ENCODE measurements around the gene ATP1A1.

Gene ATP1A1

GRCh38 chr1:116334868-116335635 is 38.0 kb upstream of the ATP1A1 start:
- Mint-ChIP-seq H3K27me3 (peaks cover 8% of the 10 kb centered on the region), H3K4me3 (no peak overlapping the region), H3K4me1 (peaks cover 12% of the 10 kb centered on the region), H3K9me3 (no peaks in the 10 kb centered on the region), H3K27ac (no peak overlapping the region), H3K36me3 (no peaks in the 10 kb centered on the region)
- ATAC-seq (ENCODE audit: low read depth) (no peak), DNase-seq (ENCODE audit: low spot score in 2 of 2) (no peak)

- Mint-ChIP-seq H3K27ac (no peak overlapping the region), H3K9me3 (no peaks in the 10 kb centered on the region), H3K27me3 (peaks cover 8% of the 10 kb centered on the region), H3K36me3 (no peaks in the 10 kb centered on the region), H3K4me1 (peaks cover 9% of the 10 kb centered on the region), H3K4me3 (no peak overlapping the region)
- DNase-seq (ENCODE audit: low spot score in 2 of 2) (no peak), ATAC-seq (ENCODE audit: low read depth) (no peak)
Observed at GRCh38 chr1:116335850-116336624, 37.0 kb upstream of the ATP1A1 start.

GRCh38 chr1:116337398-116337797 is 35.6 kb upstream of the ATP1A1 start:
- Mint-ChIP-seq H3K4me3 (no peak overlapping the region), H3K9me3 (no peaks in the 10 kb centered on the region), H3K4me1 (peaks cover 9% of the 10 kb centered on the region), H3K36me3 (no peaks in the 10 kb centered on the region), H3K27ac (no peak overlapping the region), H3K27me3 (peaks cover 8% of the 10 kb centered on the region)
- ATAC-seq (ENCODE audit: low read depth): no peak
- DNase-seq (ENCODE audit: low spot score in 2 of 2): no peak

- H3K27ac Mint-ChIP-seq: no peak overlapping the region
- ATAC-seq (ENCODE audit: low read depth): no peak
- peaks cover 10% of the 10 kb centered on the region for H3K27me3 Mint-ChIP-seq
- H3K9me3 Mint-ChIP-seq: no peaks in the 10 kb centered on the region
- H3K36me3 Mint-ChIP-seq: no peaks in the 10 kb centered on the region
- H3K4me3 Mint-ChIP-seq: no peak overlapping the region
- DNase-seq (ENCODE audit: low spot score in 2 of 2): no peak
- H3K4me1 Mint-ChIP-seq: peaks cover 5% of the 10 kb centered on the region
Observed at GRCh38 chr1:116338400-116338799, 34.6 kb upstream of the ATP1A1 start.

GRCh38 chr1:116340506-116341231 is 32.4 kb upstream of the ATP1A1 start:
- DNase-seq (ENCODE audit: low spot score in 2 of 2) (no peak), ATAC-seq (ENCODE audit: low read depth) (no peak)
- Mint-ChIP-seq H3K4me3 (no peak overlapping the region), H3K27me3 (peaks cover 9% of the 10 kb centered on the region), H3K27ac (no peak overlapping the region), H3K36me3 (no peaks in the 10 kb centered on the region), H3K4me1 (no peaks in the 10 kb centered on the region), H3K9me3 (no peaks in the 10 kb centered on the region)

GRCh38 chr1:116343019-116343418 is 30.0 kb upstream of the ATP1A1 start:
- ATAC-seq (ENCODE audit: low read depth) (no peak), DNase-seq (ENCODE audit: low spot score in 2 of 2) (no peak)
- peaks cover 1% of the 10 kb centered on the region for H3K36me3 Mint-ChIP-seq
- no peak overlapping the region for H3K4me3 Mint-ChIP-seq
- H3K27ac Mint-ChIP-seq: no peak overlapping the region
- no peaks in the 10 kb centered on the region for H3K4me1 Mint-ChIP-seq
- peaks cover 1% of the 10 kb centered on the region for H3K9me3 Mint-ChIP-seq
- peaks cover 4% of the 10 kb centered on the region for H3K27me3 Mint-ChIP-seq

- DNase-seq (ENCODE audit: low spot score in 2 of 2): no peak
- H3K27ac Mint-ChIP-seq: no peak overlapping the region
- no peaks in the 10 kb centered on the region for H3K4me1 Mint-ChIP-seq
- peaks cover 5% of the 10 kb centered on the region for H3K9me3 Mint-ChIP-seq
- H3K36me3 Mint-ChIP-seq: peaks cover 6% of the 10 kb centered on the region
- no peak for ATAC-seq (ENCODE audit: low read depth)
- no peak overlapping the region for H3K4me3 Mint-ChIP-seq
- peaks cover 4% of the 10 kb centered on the region for H3K27me3 Mint-ChIP-seq
Observed at GRCh38 chr1:116345011-116345410, 28.0 kb upstream of the ATP1A1 start.

GRCh38 chr1:116345843-116346242 is 27.2 kb upstream of the ATP1A1 start:
- no peak overlapping the region for H3K27ac Mint-ChIP-seq
- peaks cover 5% of the 10 kb centered on the region for H3K9me3 Mint-ChIP-seq
- DNase-seq (ENCODE audit: low spot score in 2 of 2) (no peak), ATAC-seq (ENCODE audit: low read depth) (no peak)
- no peak overlapping the region for H3K4me3 Mint-ChIP-seq
- peaks cover 4% of the 10 kb centered on the region for H3K27me3 Mint-ChIP-seq
- peaks cover 6% of the 10 kb centered on the region for H3K36me3 Mint-ChIP-seq
- no peaks in the 10 kb centered on the region for H3K4me1 Mint-ChIP-seq

GRCh38 chr1:116346943-116347673 is 25.9 kb upstream of the ATP1A1 start:
- Mint-ChIP-seq H3K36me3 (peaks cover 6% of the 10 kb centered on the region), H3K27ac (no peak overlapping the region), H3K4me3 (no peak overlapping the region), H3K4me1 (no peaks in the 10 kb centered on the region), H3K9me3 (peaks cover 5% of the 10 kb centered on the region), H3K27me3 (peaks cover 4% of the 10 kb centered on the region)
- DNase-seq (ENCODE audit: low spot score in 2 of 2) (no peak), ATAC-seq (ENCODE audit: low read depth) (no peak)

GRCh38 chr1:116347696-116348095 is 25.3 kb upstream of the ATP1A1 start:
- peaks cover 6% of the 10 kb centered on the region for H3K36me3 Mint-ChIP-seq
- H3K27ac Mint-ChIP-seq: no peak overlapping the region
- H3K27me3 Mint-ChIP-seq: peaks cover 4% of the 10 kb centered on the region
- ATAC-seq (ENCODE audit: low read depth) (no peak), DNase-seq (ENCODE audit: low spot score in 2 of 2) (no peak)
- no peak overlapping the region for H3K4me3 Mint-ChIP-seq
- no peaks in the 10 kb centered on the region for H3K4me1 Mint-ChIP-seq
- peaks cover 5% of the 10 kb centered on the region for H3K9me3 Mint-ChIP-seq

GRCh38 chr1:116350097-116350645 is 22.9 kb upstream of the ATP1A1 start:
- Mint-ChIP-seq H3K27ac (no peak overlapping the region), H3K9me3 (peaks cover 5% of the 10 kb centered on the region), H3K4me3 (no peak overlapping the region), H3K4me1 (no peaks in the 10 kb centered on the region), H3K27me3 (peaks cover 2% of the 10 kb centered on the region), H3K36me3 (peaks cover 6% of the 10 kb centered on the region)
- DNase-seq (ENCODE audit: low spot score in 2 of 2) (no peak), ATAC-seq (ENCODE audit: low read depth) (no peak)

GRCh38 chr1:116351914-116352313 is 21.1 kb upstream of the ATP1A1 start:
- ATAC-seq (ENCODE audit: low read depth) (no peak), DNase-seq (ENCODE audit: low spot score in 2 of 2) (no peak)
- Mint-ChIP-seq H3K27ac (no peak overlapping the region), H3K4me3 (no peak overlapping the region), H3K36me3 (peaks cover 6% of the 10 kb centered on the region), H3K9me3 (peaks cover 6% of the 10 kb centered on the region), H3K4me1 (peaks cover 6% of the 10 kb centered on the region), H3K27me3 (peaks cover 2% of the 10 kb centered on the region)

- Mint-ChIP-seq H3K27ac (no peak overlapping the region), H3K4me3 (no peak overlapping the region), H3K9me3 (peaks cover 5% of the 10 kb centered on the region), H3K36me3 (peaks cover 4% of the 10 kb centered on the region), H3K27me3 (no peaks in the 10 kb centered on the region), H3K4me1 (peaks cover 8% of the 10 kb centered on the region)
- DNase-seq (ENCODE audit: low spot score in 2 of 2) (no peak), ATAC-seq (ENCODE audit: low read depth) (no peak)
Observed at GRCh38 chr1:116352349-116352813, 20.7 kb upstream of the ATP1A1 start.

Measured in memory B cell (primary cell).